Stomach (tissue), 9 donors: ENCODE results near the gene SPIRE2. TPM values are rescaled to one million over a fixed set of nuclear protein-coding genes. Genes with fewer than 3 reads are reported as not detected.
"Not testable (repeated sequence)": the region's sequence is repeated elsewhere in the genome, so short reads cannot be mapped to it uniquely, and the experiment has no call there.

ENCODE experiments used
- DNase-seq, 2 donors: peaks; one replicate each; pipeline versions ENCODE4 v3.0.0 to v3.0.0-alpha.2; 2013 to 2019
- H3K27ac ChIP-seq, 5 donors: fragments of 200-600 bp in 4 of 5; sonication (generic) in 4 of 5; one replicate each; pipeline ENCODE4 v1.5.1; 2013 to 2019; ENCODE audit warnings: mild to moderate bottlenecking in 1 of 5, moderate library complexity in 1 of 5
- H3K27me3 ChIP-seq, 3 donors: fragments of 200-600 bp; sonication (generic); one replicate each; pipeline ENCODE4 v1.5.1; 2017 to 2019; ENCODE audit warnings: mixed run types in 1 of 3
- H3K36me3 ChIP-seq, 4 donors: fragments of 200-600 bp; sonication (generic); 1 replicate in 3 of 4; 2 replicates in 1 of 4; pipeline ENCODE4 v1.5.1; 2016 to 2019
- H3K4me1 ChIP-seq, 4 donors: fragments of 200-600 bp; sonication (generic); one replicate each; pipeline ENCODE4 v1.5.1; 2016 to 2019
- H3K4me3 ChIP-seq, 4 donors: fragments of 200-600 bp; sonication (generic) in 3 of 4; one replicate each; pipeline ENCODE4 v1.5.1; 2016 to 2019; ENCODE audit warnings: mild to moderate bottlenecking in 1 of 4
- H3K9me3 ChIP-seq, 4 donors: fragments of 200-600 bp; sonication (generic); one replicate each; pipeline ENCODE4 v1.5.1; 2016 to 2019
- EP300 ChIP-seq: sonication (generic); formaldehyde crosslinking; IDR thresholded peaks from one replicate; pipeline ENCODE4 v1.6.1; 2017; ENCODE audit warnings: antibody characterized with exemption
- POLR2A ChIP-seq, 4 donors: fragments of 450-650 bp; IDR thresholded peaks; one replicate each; pipeline ENCODE4 v1.6.1; 2016; ENCODE audit warnings: antibody characterized with exemption in 4 of 4, control low read depth in 2 of 4, mild to moderate bottlenecking in 1 of 4, moderate library complexity in 1 of 4
- POLR2AphosphoS5 ChIP-seq, 3 donors: sonication (generic); formaldehyde crosslinking; IDR thresholded peaks; one replicate each; pipeline ENCODE4 v1.6.1; 2016; ENCODE audit warnings: antibody characterized with exemption in 3 of 3
- WGBS, 5 donors: extraction: QIAGEN DNeasy Blood & Tissue Kit in 3 of 5; methylation state at CpG; one replicate each; pipeline versions ENCODE4 v1.1.5 to v1.1.7; 2013 to 2018; 5-methylcytosine and 5-hydroxymethylcytosine counted together
- intact Hi-C: fragments of 100-400 bp; cut with DNase I; formaldehyde crosslinking; loops from one replicate; pipeline ENCODE4 v1.15.1; 2023; ENCODE audit warnings: low total_unique reads
- polyA plus RNA-seq, 3 donors: library from polyadenylated mRNA; stranded (reverse); fragments of 200-250 nt; gene quantifications; one replicate each; pipeline ENCODE4 v1.2.3, GENCODE V29; 2013
- total RNA-seq, 5 donors: library from RNA; depleted of rRNA; stranded (reverse); fragments of >200 nt; gene quantifications; one replicate each; pipeline versions ENCODE4 v1.1.0 to v1.2.3, GENCODE V29; 2014 to 2016
- TF ChIP-seq, protein P1 (sequence below), 7 experiments: fragments of 450-650 bp in 4 of 7; fragments of 200-600 bp in 3 of 7; sonication (generic) in 3 of 7; IDR thresholded peaks; one replicate each; pipeline ENCODE4 v1.5.1; 2016 to 2019; ENCODE audit warnings: antibody characterized with exemption in 7 of 7, control low read depth in 2 of 7, mild to moderate bottlenecking in 1 of 7
- donor health status: healthy with polysubstance abuse.
- donor health status: Bipolar disorder and iron deficiency.
- donor health status: healthy.

The SPIRE2 gene
- total and polyA plus RNA-seq, 8 donors, result 3.9 to 230 (median 25.0) TPM

DNA sequence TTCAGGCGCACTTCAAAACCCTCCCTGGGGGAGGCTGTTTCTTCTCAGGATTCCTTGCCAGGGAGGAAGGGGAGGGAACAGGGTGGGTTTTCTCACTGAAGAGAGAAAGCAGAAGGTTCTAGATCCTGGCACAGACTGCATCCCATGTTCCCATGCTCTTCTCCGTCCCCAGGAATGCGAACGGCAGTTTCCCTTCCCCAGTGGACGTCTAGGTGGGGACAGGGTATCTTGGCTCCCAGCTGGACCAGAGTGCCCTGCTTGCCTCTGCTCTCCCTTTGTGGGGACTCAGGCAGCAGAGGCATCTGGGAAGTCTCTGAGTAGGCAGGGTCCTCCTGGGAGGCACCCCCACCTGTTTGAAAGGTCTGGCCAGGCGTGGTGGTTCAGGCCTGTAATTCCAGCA lies 42.2 kb downstream of the SPIRE2 start:
- Histone ChIP-seq H3K4me3 (no peak overlapping the region), H3K27ac (no peak overlapping the region), H3K36me3 (peaks cover 0 to 25% (median 14%) of the 10 kb centered on the region in 4 donors), H3K4me1 (peaks cover 11 to 27% (median 20%) of the 10 kb centered on the region in 4 donors), H3K27me3 (no peaks in the 10 kb centered on the region), H3K9me3 (peaks cover 0 to 11% (median 8%) of the 10 kb centered on the region in 4 donors)
- TF ChIP-seq POLR2AphosphoS5 (IDR thresholded peaks at IDR 0.05), result no peak
- TF ChIP-seq POLR2A (IDR thresholded peaks at IDR 0.05), result no peak
- TF ChIP-seq EP300, result no peak
- TF ChIP-seq, protein P1, sequence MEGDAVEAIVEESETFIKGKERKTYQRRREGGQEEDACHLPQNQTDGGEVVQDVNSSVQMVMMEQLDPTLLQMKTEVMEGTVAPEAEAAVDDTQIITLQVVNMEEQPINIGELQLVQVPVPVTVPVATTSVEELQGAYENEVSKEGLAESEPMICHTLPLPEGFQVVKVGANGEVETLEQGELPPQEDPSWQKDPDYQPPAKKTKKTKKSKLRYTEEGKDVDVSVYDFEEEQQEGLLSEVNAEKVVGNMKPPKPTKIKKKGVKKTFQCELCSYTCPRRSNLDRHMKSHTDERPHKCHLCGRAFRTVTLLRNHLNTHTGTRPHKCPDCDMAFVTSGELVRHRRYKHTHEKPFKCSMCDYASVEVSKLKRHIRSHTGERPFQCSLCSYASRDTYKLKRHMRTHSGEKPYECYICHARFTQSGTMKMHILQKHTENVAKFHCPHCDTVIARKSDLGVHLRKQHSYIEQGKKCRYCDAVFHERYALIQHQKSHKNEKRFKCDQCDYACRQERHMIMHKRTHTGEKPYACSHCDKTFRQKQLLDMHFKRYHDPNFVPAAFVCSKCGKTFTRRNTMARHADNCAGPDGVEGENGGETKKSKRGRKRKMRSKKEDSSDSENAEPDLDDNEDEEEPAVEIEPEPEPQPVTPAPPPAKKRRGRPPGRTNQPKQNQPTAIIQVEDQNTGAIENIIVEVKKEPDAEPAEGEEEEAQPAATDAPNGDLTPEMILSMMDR (IDR thresholded peaks at IDR 0.05), result no peak
- no peak for DNase-seq
- intact Hi-C loops, result no loop called here
- 89 to 96% (median 91%) methylated on average over 6 of the region's 6 CpGs for WGBS, 5 donors

DNA sequence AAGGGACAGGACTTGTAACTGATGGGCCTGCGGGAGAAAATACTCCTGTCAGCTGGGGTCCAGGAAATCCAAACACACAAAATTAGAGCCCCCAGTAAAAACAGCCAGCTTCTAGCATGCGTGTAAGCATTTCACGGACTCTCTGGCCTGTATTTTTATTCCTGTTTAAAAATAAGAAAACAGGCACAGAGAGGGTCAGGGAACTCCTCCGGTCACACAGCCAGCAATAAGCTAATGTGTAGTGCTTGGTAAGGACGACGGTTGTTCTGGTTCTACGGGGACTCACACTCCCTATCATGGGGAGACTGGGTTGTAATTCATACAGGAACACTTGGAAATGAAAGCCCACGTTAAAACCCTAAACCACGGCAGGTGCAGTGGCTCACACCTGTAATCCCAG lies 43.6 kb downstream of the SPIRE2 start:
- TF ChIP-seq EP300 (no peak), POLR2A (IDR thresholded peaks at IDR 0.05) (no peak), POLR2AphosphoS5 (IDR thresholded peaks at IDR 0.05) (no peak)
- TF ChIP-seq, protein P1 (IDR thresholded peaks at IDR 0.05), result no peak
- DNase-seq, result no peak
- peaks cover 11 to 37% (median 21%) of the 10 kb centered on the region in 4 donors for H3K4me1 ChIP-seq
- H3K9me3 ChIP-seq, result peaks cover 0 to 11% (median 8%) of the 10 kb centered on the region in 4 donors
- 81 to 90% (median 87%) methylated on average over 9 of the region's 9 CpGs for WGBS, 5 donors
- no peaks in the 10 kb centered on the region for H3K27me3 ChIP-seq
- intact Hi-C loops, result no loop called here
- H3K4me3 ChIP-seq, result no peak overlapping the region
- H3K36me3 ChIP-seq, result peaks cover 0 to 26% (median 23%) of the 10 kb centered on the region in 4 donors
- H3K27ac ChIP-seq, result no peak overlapping the region

DNA sequence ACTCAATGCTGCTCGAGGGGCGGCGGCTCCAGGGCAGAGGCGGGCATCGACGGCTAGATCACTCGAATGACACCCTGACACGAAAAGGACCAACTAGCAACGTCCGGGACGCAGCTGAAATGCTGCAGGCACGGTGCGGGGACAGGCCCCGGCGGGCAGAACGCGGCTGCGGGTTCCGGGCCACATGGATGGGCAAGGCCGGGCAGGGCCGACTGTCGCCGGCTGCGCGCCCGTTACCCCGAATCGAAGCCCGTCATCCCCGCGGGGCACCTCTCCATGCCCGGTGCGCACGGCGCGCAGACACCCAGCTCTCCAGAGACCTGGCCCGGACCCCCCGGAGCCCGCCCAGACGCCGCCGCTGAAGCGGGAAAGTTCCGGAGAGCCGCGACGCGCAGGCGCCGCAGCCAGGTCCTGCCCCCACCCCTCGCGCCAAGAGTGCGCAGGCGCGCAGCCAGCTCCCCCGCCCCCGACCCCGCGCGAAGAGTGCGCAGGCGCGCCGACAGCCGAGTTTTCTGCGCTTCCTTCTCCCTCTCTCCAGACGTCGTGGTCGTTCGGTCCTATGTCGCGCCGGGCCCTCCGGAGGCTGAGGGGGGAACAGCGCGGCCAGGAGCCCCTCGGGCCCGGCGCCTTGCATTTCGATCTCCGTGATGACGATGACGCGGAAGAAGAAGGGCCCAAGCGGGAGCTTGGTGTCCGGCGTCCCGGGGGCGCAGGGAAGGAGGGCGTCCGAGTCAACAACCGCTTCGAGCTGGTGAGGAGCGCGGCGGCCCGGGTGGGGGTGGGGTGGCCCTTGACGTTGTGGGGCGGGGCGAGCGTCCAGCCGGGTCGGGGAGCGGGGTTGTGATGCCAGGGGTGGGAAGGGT lies 45.1 kb downstream of the SPIRE2 start, which contains the start of gene TCF25:
Gene TCF25 (plus strand): TSS at position 484 of the 863 bp plus-strand sequence. CDS start 76 bp downstream, at position 560.
- peaks cover 0 to 32% (median 30%) of the 10 kb centered on the region in 4 donors for H3K36me3 ChIP-seq
- DNase-seq, result peak; percentile 82 to 97
- TF ChIP-seq POLR2A (IDR thresholded peaks at IDR 0.05), result peak in 1 of 4 donors; percentile 27
- TF ChIP-seq POLR2AphosphoS5 (IDR thresholded peaks at IDR 0.05), result peak; percentile 31 to 86 (median 83)
- no peak for TF ChIP-seq EP300
- TF ChIP-seq, protein P1 (IDR thresholded peaks at IDR 0.05), result no peak
- peaks cover 11 to 37% (median 25%) of the 10 kb centered on the region in 4 donors for H3K4me1 ChIP-seq
- H3K27me3 ChIP-seq, result no peaks in the 10 kb centered on the region
- 0 to 3% (median 1%) methylated on average over 27 to 104 of the region's 104 CpGs for WGBS, 5 donors
- intact Hi-C loops, result no loop called here
- H3K9me3 ChIP-seq, result no peaks in the 10 kb centered on the region
- H3K4me3 ChIP-seq, result peak within 1 kb of the TSS; percentile 70 to 85 (median 78)
- peak within 1 kb of the TSS; percentile 97 to 100 (median 100) for H3K27ac ChIP-seq

DNA sequence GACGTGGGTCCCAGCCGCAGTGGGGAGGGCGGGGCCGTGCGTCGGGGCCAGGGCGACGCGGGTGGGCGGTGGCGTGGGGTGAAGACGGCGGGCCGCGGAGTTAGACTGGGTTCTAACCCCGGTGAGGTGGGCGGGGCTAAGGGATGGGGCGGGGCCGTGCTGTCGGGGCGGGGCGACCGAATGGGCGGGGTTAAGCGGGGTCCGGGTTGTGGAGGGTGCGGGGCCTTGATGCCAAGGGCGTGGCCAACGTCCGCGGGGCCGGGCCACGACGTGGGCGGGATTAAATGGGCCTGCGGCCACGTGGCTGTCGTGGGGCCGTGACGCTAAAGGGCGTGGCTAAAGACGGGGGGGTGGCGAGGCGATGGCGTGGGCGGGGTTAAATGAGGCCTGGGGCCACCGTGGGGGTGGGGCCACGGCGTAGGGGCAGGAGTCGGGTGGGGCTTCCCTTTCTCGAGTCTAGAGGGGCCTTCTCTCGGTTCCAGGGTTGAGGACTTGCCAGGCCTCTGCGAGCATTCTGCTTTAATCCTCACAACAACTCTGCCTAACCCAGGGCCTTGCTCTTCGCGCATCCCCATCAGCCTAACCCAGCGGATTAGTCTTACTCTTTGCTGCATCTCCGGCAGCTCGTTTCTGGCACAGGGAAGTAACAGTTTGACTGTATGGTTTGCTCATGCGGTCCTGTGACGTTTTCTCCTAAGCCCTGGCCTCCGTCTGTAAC lies 45.9 kb downstream of the SPIRE2 start:
- no peaks in the 10 kb centered on the region for H3K9me3 ChIP-seq
- no peaks in the 10 kb centered on the region for H3K27me3 ChIP-seq
- WGBS, 5 donors, result 3 to 7% (median 4%) methylated on average over 39 to 61 of the region's 61 CpGs
- intact Hi-C loops, result no loop called here
- H3K27ac ChIP-seq, result peak overlapping the region; percentile 97 to 100 (median 100)
- peaks cover 7 to 39% (median 37%) of the 10 kb centered on the region in 4 donors for H3K36me3 ChIP-seq
- DNase-seq, result peak; percentile 97 to 98
- peak in 1 of 3 donors; percentile 68 for TF ChIP-seq POLR2AphosphoS5 (IDR thresholded peaks at IDR 0.05)
- TF ChIP-seq POLR2A (IDR thresholded peaks at IDR 0.05), result no peak
- peaks cover 11 to 37% (median 26%) of the 10 kb centered on the region in 4 donors for H3K4me1 ChIP-seq
- H3K4me3 ChIP-seq, result peak overlapping the region; percentile 70 to 85 (median 78)

DNA sequence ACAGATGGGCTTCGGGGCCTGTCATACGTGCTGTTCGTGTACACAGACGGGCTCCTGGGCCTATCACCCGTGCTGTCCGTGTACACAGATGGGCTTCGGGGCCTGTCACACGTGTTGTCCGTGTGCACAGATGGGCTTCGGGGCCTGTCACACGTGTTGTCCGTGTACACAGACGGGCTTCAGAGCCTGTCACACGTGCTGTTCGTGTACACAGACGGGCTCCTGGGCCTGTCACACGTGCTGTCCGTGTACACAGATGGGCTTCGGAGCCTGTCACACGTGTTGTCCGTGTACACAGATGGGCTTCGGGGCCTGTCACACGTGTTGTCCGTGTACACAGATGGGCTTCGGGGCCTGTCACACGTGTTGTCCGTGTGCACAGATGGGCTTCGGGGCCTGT lies 50.8 kb downstream of the SPIRE2 start:
- H3K27me3 ChIP-seq, H3K9me3 ChIP-seq, DNase-seq, H3K4me3 ChIP-seq, H3K27ac ChIP-seq, intact Hi-C loops: not testable (repeated sequence)
- WGBS, 5 donors, result 93 to 97% (median 96%) methylated on average over 23 to 28 of the region's 28 CpGs
- Histone ChIP-seq H3K36me3 (peaks cover 42 to 83% (median 74%) of the 10 kb centered on the region in 4 donors), H3K4me1 (peaks cover 6 to 31% (median 19%) of the 10 kb centered on the region in 4 donors)
